H9 (cell line): Measurements from ENCODE around the gene STXBP6. TPM values are rescaled to one million over a fixed set of nuclear protein-coding genes. Genes with fewer than 3 reads are reported as not detected.

ENCODE experiments used
- DNase-seq: peaks from one replicate; pipeline ENCODE4 v3.0.0-alpha.2; 2017
- H2AFZ ChIP-seq: one replicate; pipeline ENCODE4 v1.6.1; 2013; ENCODE audit warnings: mild to moderate bottlenecking, low read length, control low read depth, moderate library complexity
- H2AK5ac ChIP-seq: 2 replicates; pipeline ENCODE4 v1.6.1; 2013; ENCODE audit warnings: low read length, control low read depth, mixed read lengths; ENCODE audit not compliant: insufficient read length
- H2BK120ac ChIP-seq: one replicate; pipeline ENCODE4 v1.6.1; 2013; ENCODE audit warnings: low read depth, mild to moderate bottlenecking, low read length, control low read depth, inconsistent platforms; ENCODE audit not compliant: poor library complexity, severe bottlenecking
- H2BK12ac ChIP-seq: 2 replicates; pipeline ENCODE4 v1.6.1; 2013; ENCODE audit warnings: low read length, control low read depth, mixed read lengths, low read depth; ENCODE audit not compliant: insufficient read length
- H2BK15ac ChIP-seq: 2 replicates; pipeline ENCODE4 v1.6.1; 2013; ENCODE audit warnings: low read depth, low read length, control low read depth
- H2BK20ac ChIP-seq: one replicate; pipeline ENCODE4 v1.6.1; 2013; ENCODE audit warnings: low read depth, mild to moderate bottlenecking, low read length, control low read depth, inconsistent platforms; ENCODE audit not compliant: poor library complexity, severe bottlenecking
- H2BK5ac ChIP-seq: 2 replicates; pipeline ENCODE4 v1.6.1; 2013; ENCODE audit warnings: low read length, control low read depth, mixed read lengths; ENCODE audit not compliant: insufficient read length
- H3K14ac ChIP-seq: 2 replicates; pipeline ENCODE4 v1.6.1; 2013; ENCODE audit warnings: low read length, control low read depth; ENCODE audit not compliant: insufficient read depth
- H3K18ac ChIP-seq: 2 replicates; pipeline ENCODE4 v1.6.1; 2013; ENCODE audit warnings: low read depth, mild to moderate bottlenecking, mixed read lengths, low read length, control low read depth; ENCODE audit not compliant: insufficient read length
- H3K23ac ChIP-seq: 2 replicates; pipeline ENCODE4 v1.6.1; 2013; ENCODE audit warnings: low read length, control low read depth, mixed read lengths, low read depth; ENCODE audit not compliant: insufficient read length
- H3K23me2 ChIP-seq: 2 replicates; pipeline ENCODE4 v1.6.1; 2013; ENCODE audit warnings: low read depth, mild to moderate bottlenecking, mixed read lengths, low read length, control low read depth; ENCODE audit not compliant: insufficient read length, poor library complexity, severe bottlenecking
- H3K27ac ChIP-seq: 2 replicates; pipeline ENCODE4 v1.5.1; 2013; ENCODE audit warnings: low read length, control low read depth, mixed read lengths, low read depth; ENCODE audit not compliant: insufficient read length
- H3K27me3 ChIP-seq: 2 replicates; pipeline ENCODE4 v1.6.1; 2013; ENCODE audit warnings: low read length, control low read depth, inconsistent platforms; ENCODE audit not compliant: insufficient read depth
- H3K4ac ChIP-seq: 2 replicates; pipeline ENCODE4 v1.6.1; 2013; ENCODE audit warnings: low read depth, mild to moderate bottlenecking, control low read depth, inconsistent platforms, low read length, moderate library complexity
- H3K4me1 ChIP-seq: 2 replicates; pipeline ENCODE4 v1.6.1; 2013; ENCODE audit warnings: low read length, control low read depth, inconsistent platforms; ENCODE audit not compliant: insufficient read depth
- H3K4me2 ChIP-seq: 2 replicates; pipeline ENCODE4 v1.6.1; 2013; ENCODE audit warnings: low read length, control low read depth, mixed read lengths; ENCODE audit not compliant: insufficient read length, insufficient read depth
- H3K56ac ChIP-seq: 2 replicates; pipeline ENCODE4 v1.6.1; 2013; ENCODE audit warnings: low read depth, mild to moderate bottlenecking, mixed read lengths, low read length, control low read depth; ENCODE audit not compliant: insufficient read length
- H3K79me1 ChIP-seq: 2 replicates; pipeline ENCODE4 v1.6.1; 2013; ENCODE audit warnings: low read depth, mild to moderate bottlenecking, moderate library complexity, low read length, control low read depth, inconsistent platforms; ENCODE audit not compliant: insufficient read depth, poor library complexity, severe bottlenecking
- H3K79me2 ChIP-seq: 2 replicates; pipeline ENCODE4 v1.6.1; 2013; ENCODE audit warnings: low read length, control low read depth, inconsistent platforms; ENCODE audit not compliant: insufficient read depth
- H3K9ac ChIP-seq: 2 replicates; pipeline ENCODE4 v1.6.1; 2013; ENCODE audit warnings: low read length, control low read depth, mixed read lengths; ENCODE audit not compliant: insufficient read length; ENCODE audit errors: extremely low read depth
- H3K9me3 ChIP-seq: one replicate; pipeline ENCODE4 v1.6.1; 2013; ENCODE audit warnings: low read depth, low read length, inconsistent platforms; ENCODE audit not compliant: control insufficient read depth
- H3T11ph ChIP-seq: one replicate; pipeline ENCODE4 v1.6.1; 2013; ENCODE audit warnings: mild to moderate bottlenecking, low read length, control low read depth, inconsistent platforms
- H4K20me1 ChIP-seq: one replicate; pipeline ENCODE4 v1.6.1; 2013; ENCODE audit not compliant: control insufficient read depth, insufficient read length, insufficient read depth
- H4K5ac ChIP-seq: 2 replicates; pipeline ENCODE4 v1.6.1; 2013; ENCODE audit warnings: low read depth, mild to moderate bottlenecking, mixed read lengths, low read length, control low read depth; ENCODE audit not compliant: insufficient read length
- H4K8ac ChIP-seq: replicated peaks from 2 replicates; pipeline ENCODE4 v1.6.1; 2013; ENCODE audit warnings: low read length, control low read depth, mixed read lengths, low read depth; ENCODE audit not compliant: insufficient read length
- H4K91ac ChIP-seq: 2 replicates; pipeline ENCODE4 v1.6.1; 2013; ENCODE audit warnings: low read depth, mild to moderate bottlenecking, moderate library complexity, mixed read lengths, low read length, control low read depth; ENCODE audit not compliant: insufficient read length
- H3K27ac Mint-ChIP-seq, 3 experiments: 2 replicates in 2 of 3; 3 replicates in 1 of 3; pipeline ENCODE4 v1.8.0; 2020 to 2021; ENCODE audit warnings: mixed read lengths in 3 of 3, mild to moderate bottlenecking in 1 of 3, moderate library complexity in 1 of 3
- H3K27me3 Mint-ChIP-seq: 2 replicates; pipeline ENCODE4 v1.8.0; 2021; ENCODE audit warnings: low read depth, mild to moderate bottlenecking, moderate library complexity, mixed read lengths
- H3K36me3 Mint-ChIP-seq, 3 experiments: 2 replicates in 2 of 3; 3 replicates in 1 of 3; pipeline ENCODE4 v1.8.0; 2020 to 2021; ENCODE audit warnings: low read depth in 3 of 3, mixed read lengths in 3 of 3; ENCODE audit not compliant: insufficient read depth in 1 of 3
- H3K4me1 Mint-ChIP-seq, 2 experiments: 2 replicates each; pipeline ENCODE4 v1.8.0; 2020; ENCODE audit warnings: mixed read lengths in 2 of 2
- H3K4me3 Mint-ChIP-seq, 2 experiments: 2 replicates in 1 of 2; 3 replicates in 1 of 2; pipeline ENCODE4 v1.8.0; 2020 to 2021; ENCODE audit warnings: mild to moderate bottlenecking in 2 of 2, mixed read lengths in 2 of 2, moderate library complexity in 1 of 2
- H3K9me3 Mint-ChIP-seq, 2 experiments: 2 replicates in 1 of 2; 3 replicates in 1 of 2; pipeline ENCODE4 v1.8.0; 2020; ENCODE audit warnings: mild to moderate bottlenecking in 2 of 2, mixed read lengths in 2 of 2, moderate library complexity in 1 of 2
- CTCF ChIP-seq: fragments of 200-600 bp; sonication (generic); conservative IDR thresholded peaks from 3 replicates; pipeline ENCODE4 v1.8.0; 2021; ENCODE audit warnings: antibody characterized with exemption, mild to moderate bottlenecking
- WGBS: extraction: QIAGEN DNeasy Blood & Tissue Kit; methylation state at CpG from one replicate; pipeline ENCODE4 v1.1.7; 2013; ENCODE audit warnings: missing lambda C conversion rate, low lambda C conversion rate, mixed read lengths; ENCODE audit not compliant: insufficient read length; ENCODE audit errors: extremely low coverage; 5-methylcytosine and 5-hydroxymethylcytosine counted together
- total RNA-seq: library from RNA; stranded (reverse); gene quantifications from 2 replicates; pipeline ENCODE4 v1.2.1, GENCODE V29; 2021

Gene STXBP6
- total RNA-seq, 1 experiment from 2014 or later = 3.6 TPM

DNA sequence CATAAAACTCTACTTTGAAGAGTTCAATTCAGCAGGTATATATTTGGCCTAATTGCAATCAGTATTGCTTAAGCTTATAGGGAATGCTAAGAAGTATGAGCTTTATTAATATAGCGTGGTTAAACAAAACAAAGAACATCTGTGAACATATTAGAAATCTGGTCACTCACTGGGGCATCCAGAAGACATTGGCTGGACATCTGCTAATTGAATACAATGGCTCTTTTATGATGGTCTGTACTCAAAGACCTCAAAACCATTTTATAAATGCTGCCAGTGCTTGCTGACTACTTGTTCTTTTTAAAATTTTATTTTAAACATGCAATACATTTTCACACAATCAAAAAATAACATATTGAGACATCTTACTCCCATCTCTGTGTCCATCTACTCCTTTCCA lies 173.0 kb downstream of the STXBP6 start:
- no peaks in the 10 kb centered on the region for H3K23me2 ChIP-seq
- DNase-seq = no peak
- Mint-ChIP-seq H3K4me1 (peaks cover 7% of the 10 kb centered on the region in 2 experiments; a peak in 3 of 4 replicates), H3K27ac (no peak overlapping the region), H3K27me3 (no peaks in the 10 kb centered on the region), H3K9me3 (no peaks in the 10 kb centered on the region), H3K4me3 (no peak overlapping the region), H3K36me3 (no peaks in the 10 kb centered on the region)
- H2BK12ac ChIP-seq = no peak overlapping the region
- no peak overlapping the region for H3K56ac ChIP-seq
- no peak overlapping the region for H3T11ph ChIP-seq
- H3K79me1 ChIP-seq = no peaks in the 10 kb centered on the region
- no peak overlapping the region for H3K14ac ChIP-seq
- no peak overlapping the region for H2BK15ac ChIP-seq
- no peak overlapping the region for H3K27ac ChIP-seq
- no peak for TF ChIP-seq CTCF
- H3K4ac ChIP-seq = no peak overlapping the region
- H2BK5ac ChIP-seq = no peak overlapping the region
- H3K9ac ChIP-seq = no peak overlapping the region
- H3K4me2 ChIP-seq = no peak overlapping the region
- no peaks in the 10 kb centered on the region for H3K27me3 ChIP-seq
- H2AK5ac ChIP-seq = no peak overlapping the region
- H2BK20ac ChIP-seq = no peak overlapping the region
- H2BK120ac ChIP-seq = no peak overlapping the region
- no peak overlapping the region for H3K23ac ChIP-seq
- no peaks in the 10 kb centered on the region for H4K20me1 ChIP-seq
- no peaks in the 10 kb centered on the region for H3K9me3 ChIP-seq
- H3K4me1 ChIP-seq = no peaks in the 10 kb centered on the region
- H4K8ac ChIP-seq = no peak overlapping the region
- no peaks in the 10 kb centered on the region for H3K79me2 ChIP-seq
- no peak overlapping the region for H4K5ac ChIP-seq
- no peak overlapping the region for H3K18ac ChIP-seq
- H2AFZ ChIP-seq = no peak overlapping the region
- no peak overlapping the region for H4K91ac ChIP-seq
- WGBS = no CpG with 5 or more reads among the region's 1 CpG
